UCSD-AML1 (cell line): ENCODE results near the gene RAB41.
"Not testable (repeated sequence)": the region's sequence is repeated elsewhere in the genome, so short reads cannot be mapped to it uniquely, and the experiment has no call there.

ENCODE experiments used
- DNase-seq: peaks from one replicate; lab custom pipeline; 2025; ENCODE audit not compliant: unreplicated experiment; lab: John Stamatoyannopoulos, UW

The RAB41 gene

GRCh38 chrX:70289793-70290770, 8.1 kb downstream of the RAB41 start, which contains the start of the genes KIF4A and PDZD11:
TSS of gene KIF4A (plus strand) at chrX:70290104. CDS start at chrX:70290459, 355 bp downstream.
TSS of gene PDZD11 (minus strand) at chrX:70289927. CDS start at chrX:70289341, 586 bp downstream.
- peak; percentile 83 for DNase-seq

- DNase-seq: no peak
Observed at GRCh38 chrX:70292788-70293187, 10.8 kb downstream of the RAB41 start.

GRCh38 chrX:70293621-70294020, 11.6 kb downstream of the RAB41 start:
- DNase-seq: no peak

GRCh38 chrX:70301716-70302115, 19.7 kb downstream of the RAB41 start:
- DNase-seq: no peak

GRCh38 chrX:70313503-70313902, 31.5 kb downstream of the RAB41 start:
- no peak for DNase-seq

GRCh38 chrX:70322784-70323183, 40.8 kb downstream of the RAB41 start:
- DNase-seq: no peak

- DNase-seq: not testable (repeated sequence)
Observed at GRCh38 chrX:70323628-70324027, 41.7 kb downstream of the RAB41 start.

- DNase-seq: no peak
Observed at GRCh38 chrX:70324326-70324725, 42.4 kb downstream of the RAB41 start.

GRCh38 chrX:70331161-70331560, 49.2 kb downstream of the RAB41 start:
- DNase-seq: no peak

GRCh38 chrX:70332600-70332999, 50.6 kb downstream of the RAB41 start:
- no peak for DNase-seq
